MCF 10A (cell line): ENCODE results near the gene CERS3. TPM values are rescaled to one million over a fixed set of nuclear protein-coding genes. Genes with fewer than 3 reads are reported as not detected.

ENCODE experiments used
- BruUV-seq: library from RNA; stranded (reverse); fragments of 400-500 nt; replicated peaks from 2 replicates; lab custom pipeline; 2021; lab: Mats Ljungman, UMichigan
- CTCF ChIA-PET: fragments of 300-600 bp; sonication (Branson Sonifier 250); formaldehyde crosslinking; extraction: SDS; loops from one replicate; lab custom pipeline; 2021; ENCODE audit warnings: antibody characterized with exemption, inconsistent platforms; lab: Yijun Ruan, JAX
- POLR2A ChIA-PET: fragments of 300-600, 350-650 bp; sonication (Branson Sonifier 250); formaldehyde crosslinking; extraction: SDS; loops from one replicate; lab custom pipeline; 2020; ENCODE audit warnings: antibody characterized with exemption, inconsistent platforms; lab: Yijun Ruan, JAX
- DNase-seq: peaks from one replicate; pipeline ENCODE4 v3.0.0-alpha.2; 2018; ENCODE audit not compliant: unreplicated experiment
- H3K27ac Mint-ChIP-seq: one replicate; pipeline ENCODE4 v1.8.0; 2022; ENCODE audit warnings: mild to moderate bottlenecking, low read depth, mixed read lengths; ENCODE audit not compliant: unreplicated experiment
- H3K27me3 Mint-ChIP-seq: one replicate; pipeline ENCODE4 v1.8.0; 2022; ENCODE audit warnings: mixed read lengths; ENCODE audit not compliant: insufficient read depth, unreplicated experiment
- H3K36me3 Mint-ChIP-seq: one replicate; pipeline ENCODE4 v1.8.0; 2022; ENCODE audit warnings: mild to moderate bottlenecking, moderate library complexity, mixed read lengths; ENCODE audit not compliant: insufficient read depth, unreplicated experiment
- H3K4me1 Mint-ChIP-seq: one replicate; pipeline ENCODE4 v1.8.0; 2022; ENCODE audit warnings: mixed read lengths; ENCODE audit not compliant: insufficient read depth, unreplicated experiment
- H3K4me3 Mint-ChIP-seq: one replicate; pipeline ENCODE4 v1.8.0; 2022; ENCODE audit warnings: mild to moderate bottlenecking, moderate library complexity, mixed read lengths; ENCODE audit not compliant: unreplicated experiment
- H3K9me3 Mint-ChIP-seq: one replicate; pipeline ENCODE4 v1.8.0; 2022; ENCODE audit warnings: mixed read lengths; ENCODE audit not compliant: unreplicated experiment
- intact Hi-C: fragments of 100-400 bp; cut with micrococcal nuclease; formaldehyde crosslinking; loops from 2 replicates; pipeline ENCODE4 v1.14.1; 2022
- total RNA-seq: library from RNA; stranded (reverse); gene quantifications from 2 replicates; pipeline ENCODE4 v1.2.3, GENCODE V29; 2022
- TF ChIP-seq, protein P1 (sequence below): fragments of 200-600 bp; IDR thresholded peaks from one replicate; pipeline ENCODE4 v1.8.0; 2022; ENCODE audit warnings: antibody characterized with exemption, mild to moderate bottlenecking; ENCODE audit not compliant: unreplicated experiment

CERS3 gene
- total RNA-seq, 1 experiment from 2014 or later = not detected

- no peaks in the 10 kb centered on the region for H3K4me1 Mint-ChIP-seq
- no peaks in the 10 kb centered on the region for H3K27me3 Mint-ChIP-seq
- ChIA-PET POLR2A (no interaction called here), CTCF (interaction anchor here (8.4 kb wide), 1 partner anchor 217 kb away, joined by 36 read pairs; no protein-coding TSS in a partner anchor)
- H3K4me3 Mint-ChIP-seq = no peak overlapping the region
- TF ChIP-seq, protein P1, sequence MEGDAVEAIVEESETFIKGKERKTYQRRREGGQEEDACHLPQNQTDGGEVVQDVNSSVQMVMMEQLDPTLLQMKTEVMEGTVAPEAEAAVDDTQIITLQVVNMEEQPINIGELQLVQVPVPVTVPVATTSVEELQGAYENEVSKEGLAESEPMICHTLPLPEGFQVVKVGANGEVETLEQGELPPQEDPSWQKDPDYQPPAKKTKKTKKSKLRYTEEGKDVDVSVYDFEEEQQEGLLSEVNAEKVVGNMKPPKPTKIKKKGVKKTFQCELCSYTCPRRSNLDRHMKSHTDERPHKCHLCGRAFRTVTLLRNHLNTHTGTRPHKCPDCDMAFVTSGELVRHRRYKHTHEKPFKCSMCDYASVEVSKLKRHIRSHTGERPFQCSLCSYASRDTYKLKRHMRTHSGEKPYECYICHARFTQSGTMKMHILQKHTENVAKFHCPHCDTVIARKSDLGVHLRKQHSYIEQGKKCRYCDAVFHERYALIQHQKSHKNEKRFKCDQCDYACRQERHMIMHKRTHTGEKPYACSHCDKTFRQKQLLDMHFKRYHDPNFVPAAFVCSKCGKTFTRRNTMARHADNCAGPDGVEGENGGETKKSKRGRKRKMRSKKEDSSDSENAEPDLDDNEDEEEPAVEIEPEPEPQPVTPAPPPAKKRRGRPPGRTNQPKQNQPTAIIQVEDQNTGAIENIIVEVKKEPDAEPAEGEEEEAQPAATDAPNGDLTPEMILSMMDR = no peak
- H3K9me3 Mint-ChIP-seq = no peaks in the 10 kb centered on the region
- intact Hi-C loops = no loop called here
- H3K27ac Mint-ChIP-seq = no peak overlapping the region
- no peak for DNase-seq
- BruUV-seq = no TSS peak
- peaks cover 29% of the 10 kb centered on the region for H3K36me3 Mint-ChIP-seq
Observed at GRCh38 chr15:100566850-100567628, 38.3 kb upstream of the CERS3 start.

DNA sequence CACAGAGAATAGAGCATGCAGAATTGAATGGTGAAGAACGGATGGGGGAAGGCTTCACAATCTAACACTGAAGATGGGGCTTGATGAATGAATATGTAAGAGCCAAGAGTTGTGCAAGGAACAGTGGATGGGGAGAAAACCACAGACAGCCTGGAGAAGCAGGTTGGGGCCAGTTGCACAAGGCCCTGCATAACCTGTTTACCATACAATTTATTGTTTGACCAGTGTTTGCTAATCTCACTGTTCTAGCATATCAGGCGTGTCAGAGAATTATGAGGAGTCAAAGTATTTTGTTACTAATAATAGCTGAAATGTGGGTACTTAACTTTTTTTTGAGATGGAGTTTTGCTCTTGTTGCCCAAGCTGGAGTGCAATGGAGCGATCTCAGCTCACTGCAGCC is 36.8 kb upstream of the CERS3 start:
- Mint-ChIP-seq H3K4me1 (no peaks in the 10 kb centered on the region), H3K27me3 (no peaks in the 10 kb centered on the region), H3K4me3 (no peak overlapping the region), H3K36me3 (peaks cover 22% of the 10 kb centered on the region), H3K9me3 (no peaks in the 10 kb centered on the region), H3K27ac (no peak overlapping the region)
- CTCF ChIA-PET = interaction anchor here (8.4 kb wide), 1 partner anchor 215 kb away, joined by 36 read pairs; no protein-coding TSS in a partner anchor
- DNase-seq = peak; percentile 13
- intact Hi-C loops = no loop called here
- no TSS peak for BruUV-seq
- TF ChIP-seq, protein P1 = no peak
- POLR2A ChIA-PET = interaction anchor here (0.7 kb wide), 1 partner anchor 850 kb away, joined by 4 read pairs; no protein-coding TSS in a partner anchor

DNA sequence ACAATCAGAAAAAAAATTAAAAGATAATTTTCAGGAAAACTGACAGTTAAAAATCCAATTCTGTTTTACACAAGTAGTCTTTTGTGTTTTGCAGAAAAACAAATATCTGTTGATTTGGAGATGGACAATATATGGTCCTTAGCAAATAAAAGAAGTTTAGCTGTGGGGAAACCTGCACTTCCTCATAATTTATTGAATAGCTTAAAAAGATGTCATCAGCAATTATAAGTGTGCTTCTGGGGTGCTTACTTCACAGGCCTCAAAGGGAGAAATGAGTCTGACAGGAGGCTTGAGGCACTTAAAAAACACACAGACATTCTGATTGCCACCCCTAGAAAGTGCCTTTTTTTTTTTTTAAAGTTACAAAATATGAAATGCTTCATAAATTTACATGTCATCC is 31.6 kb upstream of the CERS3 start:
- TF ChIP-seq, protein P1 = no peak
- no peaks in the 10 kb centered on the region for H3K9me3 Mint-ChIP-seq
- ChIA-PET POLR2A (interaction anchor here (0.6 to 0.8 kb wide), 2 partner anchors 65 to 584 kb away, joined by 3 to 4 read pairs; no protein-coding TSS in a partner anchor), CTCF (interaction anchor here (0.7 to 8.4 kb wide), 4 partner anchors 12 to 658 kb away, joined by 3 to 36 read pairs (median 4); no protein-coding TSS in a partner anchor)
- BruUV-seq = no TSS peak
- H3K4me3 Mint-ChIP-seq = no peak overlapping the region
- H3K36me3 Mint-ChIP-seq = peaks cover 5% of the 10 kb centered on the region
- H3K27ac Mint-ChIP-seq = no peak overlapping the region
- no peak for DNase-seq
- intact Hi-C loops = no loop called here
- H3K27me3 Mint-ChIP-seq = no peaks in the 10 kb centered on the region
- H3K4me1 Mint-ChIP-seq = no peaks in the 10 kb centered on the region

GRCh38 chr15:100559330-100559729 is 30.6 kb upstream of the CERS3 start:
- intact Hi-C loops = no loop called here
- Mint-ChIP-seq H3K4me1 (no peaks in the 10 kb centered on the region), H3K4me3 (no peak overlapping the region), H3K9me3 (no peaks in the 10 kb centered on the region), H3K36me3 (peaks cover 5% of the 10 kb centered on the region), H3K27ac (no peak overlapping the region), H3K27me3 (no peaks in the 10 kb centered on the region)
- no TSS peak for BruUV-seq
- ChIA-PET POLR2A (interaction anchor here (0.9 to 1.0 kb wide), 2 partner anchors 14 to 209 kb away, joined by 4 read pairs; no protein-coding TSS in a partner anchor), CTCF (interaction anchor here (0.6 to 8.4 kb wide), 3 partner anchors 13 to 630 kb away, joined by 4 to 36 read pairs (median 4); no protein-coding TSS in a partner anchor)
- TF ChIP-seq, protein P1 = no peak
- peak; percentile 62 for DNase-seq
